ENCODE data around the gene NRG4. TPM values are rescaled to one million over a fixed set of nuclear protein-coding genes. Genes with fewer than 3 reads are reported as not detected.
A peak's percentile ranks its signal among the peaks of the same experiment; 100 is the strongest.

Gene NRG4
- total and polyA plus RNA-seq, 9 of the 15 experiments (the other 6 are each of a cell fraction or from before 2014, with no cell fraction given), result 0.33 to 2.5 (median 0.76) TPM

- TF ChIP-seq SMARCE1 (IDR thresholded peaks at IDR 0.05), result no peak
- 0 out of 2 replicates have a peak, but pooled peaks have one; percentile 18 for TF ChIP-seq NFE2 (IDR thresholded peaks at IDR 0.05; ENCODE audit: low read depth)
- peak; percentile 5 for TF ChIP-seq MEIS2 (IDR thresholded peaks at IDR 0.05; ENCODE audit: partially characterized antibody)
- TF ChIP-seq ZNF174 (CRISPR knock-in tag; IDR thresholded peaks at IDR 0.05), result no peak
- no peak for TF ChIP-seq BACH1 (tag; IDR thresholded peaks at IDR 0.05)
- peak; percentile 84 for TF ChIP-seq SIN3B (IDR thresholded peaks at IDR 0.05; ENCODE audit: low read depth)
- TF ChIP-seq SPI1 (IDR thresholded peaks at IDR 0.05; ENCODE audit: borderline replicate concordance, low read depth, low read length), result 0 out of 2 replicates have a peak, but pooled peaks have one; percentile 14
- TF ChIP-seq ZNF274 (IDR thresholded peaks at IDR 0.05; ENCODE audit: borderline replicate concordance, low read depth, low read length), result no peak
- TF ChIP-seq RAD51 (IDR thresholded peaks at IDR 0.05; ENCODE audit: borderline replicate concordance, low read depth), result no peak
- no peak for TF ChIP-seq POLR3G (IDR thresholded peaks at IDR 0.05; ENCODE audit: extremely low read depth, insufficient read length, insufficient replicate concordance)
- peak; percentile 96 for TF ChIP-seq SUPT5H (IDR thresholded peaks at IDR 0.05)
- TF ChIP-seq ZNF764 (CRISPR knock-in tag; IDR thresholded peaks at IDR 0.05; ENCODE audit: low read depth), result no peak
- TF ChIP-seq LCOR (CRISPR knock-in tag; IDR thresholded peaks at IDR 0.05), result no peak
- TF ChIP-seq EHMT2 (IDR thresholded peaks at IDR 0.05), result no peak
- TF ChIP-seq ZNF436 (CRISPR knock-in tag; IDR thresholded peaks at IDR 0.05), result no peak
- no peak for TF ChIP-seq IRF2 (CRISPR knock-in tag; IDR thresholded peaks at IDR 0.05)
- no peak for TF ChIP-seq RBM25 (IDR thresholded peaks at IDR 0.05; ENCODE audit: low read depth, low read length, severe bottlenecking)
- no peak for TF ChIP-seq ZNF408 (CRISPR knock-in tag; IDR thresholded peaks at IDR 0.05; ENCODE audit: low read depth)
- TF ChIP-seq ARHGAP35 (IDR thresholded peaks at IDR 0.05; ENCODE audit: partially characterized antibody), result no peak
- no peak for TF ChIP-seq MTA1 (IDR thresholded peaks at IDR 0.05; ENCODE audit: borderline replicate concordance)
- TF ChIP-seq ZBED1 (IDR thresholded peaks at IDR 0.05), result peak; percentile 78
- peak; percentile 93 for TF ChIP-seq ZNF407 (IDR thresholded peaks at IDR 0.05; ENCODE audit: low read depth)
- no peak for TF ChIP-seq ZNF57 (CRISPR knock-in tag; IDR thresholded peaks at IDR 0.05)
Observed at GRCh38 chr15:75903331-75904239, 108.6 kb downstream of the NRG4 start, which contains the start of gene FBXO22 (continued).
